K562 (cell line): ENCODE data around the gene SIRT5. TPM values are rescaled to one million over a fixed set of nuclear protein-coding genes. Genes with fewer than 3 reads are reported as not detected.

ENCODE experiments used
- ATAC-seq: fragments of 200-7000 bp; cut with Tn5 transposase; 3 replicates; pipeline ENCODE4 v1.9.1; 2020; ENCODE audit warnings: moderate library complexity
- BruUV-seq: library from RNA; stranded (reverse); fragments of 400-500 nt; replicated peaks from 2 replicates; lab custom pipeline; 2021; lab: Mats Ljungman, UMichigan
- CTCF ChIA-PET: fragments of 300-600 bp; formaldehyde crosslinking; extraction: SDS; loops from one replicate; lab custom pipeline; 2021; ENCODE audit warnings: low intra/inter-chr PET ratio; lab: Yijun Ruan, JAX
- POLR2A ChIA-PET: fragments of 300-600, 350-650 bp; sonication (Branson Sonifier 250); formaldehyde crosslinking; extraction: SDS; loops from one replicate; lab custom pipeline; 2021; ENCODE audit warnings: antibody characterized with exemption, inconsistent platforms; lab: Yijun Ruan, JAX
- DNase-seq, 4 experiments: peaks; one replicate each; pipeline versions ENCODE4 v3.0.0 to v3.0.0-alpha.2; 2011 to 2018; ENCODE audit warnings: low spot score in 3 of 4, mixed read lengths in 3 of 4; ENCODE audit errors: extremely low read depth in 1 of 4
- FAIRE-seq: peaks from 2 replicates; lab custom pipeline; 2011; peaks lifted over from hg19 to GRCh38; lab: Jason Lieb, UNC
- H2AFZ ChIP-seq: 2 replicates; pipeline ENCODE4 v1.6.0; 2011; ENCODE audit warnings: low read depth, low read length, control low read depth, inconsistent platforms
- H3K27ac ChIP-seq: fragments of 200-600 bp; 3 replicates; pipeline ENCODE4 v1.8.0; 2011; ENCODE audit warnings: low read depth, mild to moderate bottlenecking, control low read depth, inconsistent platforms, low read length, moderate library complexity, mixed read lengths; ENCODE audit errors: extremely low read depth
- H3K27me3 ChIP-seq, 2 experiments: fragments of 300-600 bp in 1 of 2; 2 replicates in 1 of 2; 3 replicates in 1 of 2; pipeline versions ENCODE4 v1.6.0 to v1.8.0; 2011; ENCODE audit warnings: inconsistent platforms in 2 of 2, low read length in 2 of 2, mild to moderate bottlenecking in 1 of 2, mixed read lengths in 1 of 2, moderate library complexity in 1 of 2; ENCODE audit not compliant: control insufficient read depth in 2 of 2, insufficient read depth in 2 of 2
- H3K36me3 ChIP-seq: fragments of 300-600 bp; 3 replicates; pipeline ENCODE4 v1.8.0; 2011; ENCODE audit warnings: mild to moderate bottlenecking, low read length, inconsistent platforms; ENCODE audit not compliant: control insufficient read depth, insufficient read depth
- H3K4me1 ChIP-seq, 2 experiments: fragments of 200-600 bp in 1 of 2; replicated peaks in 1 of 2; 2 replicates in 1 of 2; 3 replicates in 1 of 2; pipeline versions ENCODE4 v1.5.1 to v1.8.0; 2011; ENCODE audit warnings: inconsistent platforms in 2 of 2, low read length in 2 of 2, mild to moderate bottlenecking in 1 of 2, mixed read lengths in 1 of 2, moderate library complexity in 1 of 2; ENCODE audit not compliant: control insufficient read depth in 2 of 2, insufficient read depth in 2 of 2
- H3K4me2 ChIP-seq: 2 replicates; pipeline ENCODE4 v1.6.1; 2011; ENCODE audit warnings: low read length, control low read depth, inconsistent platforms, mixed read lengths; ENCODE audit not compliant: insufficient read depth
- H3K4me3 ChIP-seq: fragments of 200-600 bp; sonication (generic), shearing (Covaris generic); 2 replicates; pipeline ENCODE4 v1.5.1; 2016; ENCODE audit warnings: control low read depth, inconsistent platforms
- H3K79me2 ChIP-seq: fragments of 200-600 bp; 3 replicates; pipeline ENCODE4 v1.8.0; 2011; ENCODE audit warnings: low read length, inconsistent platforms; ENCODE audit not compliant: control insufficient read depth, insufficient read depth
- H3K9ac ChIP-seq, 2 experiments: 2 replicates each; pipeline versions ENCODE4 v1.6.0 to v1.6.1; 2011; ENCODE audit warnings: low read depth in 2 of 2, low read length in 2 of 2, control low read depth in 1 of 2, inconsistent platforms in 1 of 2, mild to moderate bottlenecking in 1 of 2, mixed read lengths in 1 of 2; ENCODE audit not compliant: insufficient read depth in 1 of 2
- H3K9me1 ChIP-seq: one replicate; pipeline ENCODE4 v1.6.0; 2011; ENCODE audit warnings: inconsistent platforms, mild to moderate bottlenecking, low read length, moderate library complexity; ENCODE audit not compliant: control insufficient read depth, insufficient read depth
- H3K9me3 ChIP-seq: replicated peaks from 2 replicates; pipeline ENCODE4 v1.5.1; 2011; ENCODE audit warnings: low read depth, low read length, inconsistent platforms; ENCODE audit not compliant: control insufficient read depth, insufficient read depth
- H4K20me1 ChIP-seq: replicated peaks from 2 replicates; pipeline ENCODE4 v1.6.1; 2011; ENCODE audit warnings: low read length, inconsistent platforms, mixed read lengths; ENCODE audit not compliant: control insufficient read depth, insufficient read depth
- ELF1 ChIP-seq: fragments of 200-800 bp; sonication (Bioruptor generic); IDR thresholded peaks from 2 replicates; pipeline ENCODE4 v1.6.1; 2016; ENCODE audit warnings: missing genetic modification characterization, missing compliant biosample characterization
- RAD21 ChIP-seq, 2 experiments: fragments of 250-450 bp in 1 of 2; fragments of 450-650 bp in 1 of 2; sonication (Bioruptor Pico) in 1 of 2; formaldehyde crosslinking in 1 of 2; IDR thresholded peaks in 1 of 2; conservative IDR thresholded peaks in 1 of 2; 2 replicates each; pipeline versions ENCODE4 v1.4.0 to v1.8.0; 2020 to 2022; ENCODE audit warnings: mild to moderate bottlenecking in 2 of 2, moderate library complexity in 1 of 2
- ZBTB33 ChIP-seq: sonication (generic); formaldehyde crosslinking; IDR thresholded peaks from 2 replicates; pipeline ENCODE4 v1.8.1; 2023; ENCODE audit warnings: mild to moderate bottlenecking, missing genetic modification reagents
- ZNF740 ChIP-seq, 3 experiments: fragments of 200-800 bp in 1 of 3; sonication (Bioruptor generic) in 1 of 3; sonication (generic) in 1 of 3; formaldehyde crosslinking in 1 of 3; IDR thresholded peaks; 2 replicates each; pipeline versions ENCODE4 v1.6.1 to v1.8.0; 2016 to 2022; ENCODE audit warnings: mild to moderate bottlenecking in 2 of 3, missing compliant biosample characterization in 2 of 3, missing genetic modification characterization in 2 of 3, missing genetic modification reagents in 1 of 3
- WGBS: fragments of 100-300 bp; shearing (Covaris generic); methylation state at CpG from one replicate; pipeline ENCODE4 v1.1.6; 2016; ENCODE audit warnings: low coverage, mixed read lengths; ENCODE audit not compliant: insufficient coverage; ENCODE audit errors: missing lambda C conversion rate; 5-methylcytosine and 5-hydroxymethylcytosine counted together
- in situ Hi-C: fragments of 300-500 bp; cut with MboI; formaldehyde crosslinking; loops from 4 replicates; pipeline ENCODE4 v1.15.0; 2018; ENCODE audit warnings: inconsistent platforms, mixed read lengths
- intact Hi-C: fragments of 100-400 bp; cut with micrococcal nuclease; formaldehyde crosslinking; loops from 2 replicates; pipeline ENCODE4 v1.14.2; 2022
- polyA plus RNA-seq, 8 experiments: library from polyadenylated mRNA; depleted of rRNA in 4 of 8; stranded (reverse) in 5 of 8; unstranded in 3 of 8; fragments of >200 nt; fragmentation: Nextera tagmentation in 2 of 8; fragmentation: Illumina TruSeq in 1 of 8; extraction: Ambion mirVana in 2 of 8; extraction: Trizol in 1 of 8; gene quantifications; 2 replicates each; pipeline versions ENCODE4 v1.2.1 to v1.2.3, GENCODE V29; 2011 to 2014; ENCODE audit warnings: inconsistent platforms in 1 of 8, missing spikeins in 1 of 8
- total RNA-seq, 7 experiments: library from RNA; depleted of rRNA in 6 of 7; stranded (reverse); fragments of >200 nt in 6 of 7; fragmentation: Illumina TruSeq in 2 of 7; extraction: Trizol in 2 of 7; gene quantifications; 2 replicates each; pipeline versions ENCODE4 v1.2.1 to v1.2.3, GENCODE V29; 2011 to 2021; ENCODE audit warnings: low replicate concordance in 1 of 7

The SIRT5 gene
- total and polyA plus RNA-seq, 9 of the 15 experiments (the other 6 are each of a cell fraction or from before 2014, with no cell fraction given) = 2.1 to 15.7 (median 11.4) TPM

- peak; percentile 94 for TF ChIP-seq ZBTB33 (CRISPR knock-in tag)
- 0 out of 4 replicates have a peak, but pooled peaks of 1 of the 2 experiments have one; percentile 8 for TF ChIP-seq RAD21 (CRISPR knock-in tag; conservative IDR thresholded peaks at IDR 0.05 in 1 of 2, IDR thresholded peaks at IDR 0.05 in 1 of 2)
- 0 out of 2 replicates have a peak, but pooled peaks have one; percentile 44 for TF ChIP-seq ZNF740 (CRISPR knock-in tag; IDR thresholded peaks at IDR 0.05)
- TF ChIP-seq ZNF740 (tag; IDR thresholded peaks at IDR 0.05) = no peak
- no peak for TF ChIP-seq ELF1 (tag)
- Histone ChIP-seq H4K20me1 (no peaks in the 10 kb centered on the region), H2AFZ (peak overlapping the region; percentile 66), H3K4me3 (no peak overlapping the region), H3K4me2 (peak overlapping the region; percentile 24; the same call in 1 of the 2 replicates), H3K27ac (no peak overlapping the region), H3K9me3 (no peaks in the 10 kb centered on the region), H3K9me1 (no peaks in the 10 kb centered on the region), H3K36me3 (no peaks in the 10 kb centered on the region), H3K79me2 (no peaks in the 10 kb centered on the region), H3K27me3 (no peaks in the 10 kb centered on the region), H3K9ac (peak overlapping the region in 1 of 2 experiments; percentile 65; a peak in 2 of 4 replicates), H3K4me1 (peaks cover 3 to 4% of the 10 kb centered on the region in 2 experiments; a peak in 2 of 5 replicates)
- DNase-seq (peak in 1 of 4 experiments; percentile 23), ATAC-seq (peak; percentile 80), FAIRE-seq (no peak)
- intact Hi-C loops = no loop called here
- in situ Hi-C loops = no loop called here
- BruUV-seq = no TSS peak
- POLR2A ChIA-PET = no interaction called here
- WGBS = 8% methylated on average over 8 of the region's 8 CpGs
- CTCF ChIA-PET = no interaction called here
Measured at GRCh38 chr6:13554929-13555333, 19.5 kb upstream of the SIRT5 start.
